ENCODE data around the gene FBXL13. TPM values are rescaled to one million over a fixed set of nuclear protein-coding genes. Genes with fewer than 3 reads are reported as not detected.

The FBXL13 gene
- total and polyA plus RNA-seq, 10 of the 15 experiments (the other 5 are each of a cell fraction or from before 2014, with no cell fraction given), result 0.08 to 0.95 (median 0.28) TPM; not detected in 2

DNA sequence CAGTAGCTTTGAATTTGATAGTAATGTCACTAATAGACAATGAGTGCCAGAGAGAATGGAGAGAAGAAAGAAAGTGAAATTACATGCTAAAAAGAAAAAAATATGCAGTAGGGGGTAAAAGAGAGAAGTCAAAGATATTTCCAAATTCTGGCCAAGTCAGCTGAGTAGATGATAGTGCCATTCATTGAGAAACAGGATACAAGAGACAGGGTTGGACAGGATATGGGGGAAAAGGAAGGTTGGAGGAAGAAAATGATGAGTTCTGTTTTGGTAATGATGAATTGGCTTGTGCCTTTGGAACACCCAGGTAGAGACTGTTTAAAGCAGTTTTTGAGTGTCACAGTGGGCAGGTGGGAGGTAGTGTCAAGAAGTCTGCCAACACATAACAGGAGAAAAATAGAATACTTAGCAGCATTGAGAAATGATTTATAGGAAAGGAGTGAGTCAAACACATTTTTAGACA, 83.5 kb downstream of the FBXL13 start:
- Histone ChIP-seq H3K4me1 (ENCODE audit: control insufficient read depth, insufficient read depth, low read length) (no peaks in the 10 kb centered on the region), H2AFZ (ENCODE audit: control insufficient read depth, low read depth, low read length) (no peak overlapping the region), H3K36me3 (ENCODE audit: control insufficient read depth in 2 of 2, insufficient read depth in 2 of 2, low read length in 1 of 2) (no peaks in the 10 kb centered on the region), H3K9me3 (replicated peaks; ENCODE audit: control insufficient read depth, insufficient read depth, low read length) (no peaks in the 10 kb centered on the region; the same call in 2 of the 3 replicates), H3K27me3 (replicated peaks in 1 of 2; ENCODE audit: control insufficient read depth in 2 of 2, insufficient read depth in 2 of 2, low read length in 1 of 2) (peaks cover 0 to 3% of the 10 kb centered on the region in 2 experiments; a peak in 2 of 4 replicates), H3K4me3 (no peak overlapping the region), H3K9ac (ENCODE audit: control insufficient read depth, insufficient read depth, low read length) (no peak overlapping the region), H3K4me2 (ENCODE audit: control insufficient read depth, insufficient read depth) (no peak overlapping the region), H3K27ac (ENCODE audit: control insufficient read depth, insufficient read depth) (no peak overlapping the region), H4K20me1 (ENCODE audit: control insufficient read depth, insufficient read depth) (no peaks in the 10 kb centered on the region), H3K79me2 (ENCODE audit: control insufficient read depth, insufficient read depth, low read length) (no peaks in the 10 kb centered on the region)
- intact Hi-C loops (cut with micrococcal nuclease; ENCODE audit: unreplicated experiment) (no loop called here), in situ Hi-C loops (cut with MboI) (no loop called here)
- CTCF ChIA-PET, result no interaction called here
- SMC1A ChIA-PET (ENCODE audit: uncharacterized antibody, unreplicated experiment), result interaction anchor here (1.2 kb wide), 1 partner anchor 16 kb away, joined by 3 read pairs; no protein-coding TSS in a partner anchor
- TF ChIP-seq, protein P1, sequence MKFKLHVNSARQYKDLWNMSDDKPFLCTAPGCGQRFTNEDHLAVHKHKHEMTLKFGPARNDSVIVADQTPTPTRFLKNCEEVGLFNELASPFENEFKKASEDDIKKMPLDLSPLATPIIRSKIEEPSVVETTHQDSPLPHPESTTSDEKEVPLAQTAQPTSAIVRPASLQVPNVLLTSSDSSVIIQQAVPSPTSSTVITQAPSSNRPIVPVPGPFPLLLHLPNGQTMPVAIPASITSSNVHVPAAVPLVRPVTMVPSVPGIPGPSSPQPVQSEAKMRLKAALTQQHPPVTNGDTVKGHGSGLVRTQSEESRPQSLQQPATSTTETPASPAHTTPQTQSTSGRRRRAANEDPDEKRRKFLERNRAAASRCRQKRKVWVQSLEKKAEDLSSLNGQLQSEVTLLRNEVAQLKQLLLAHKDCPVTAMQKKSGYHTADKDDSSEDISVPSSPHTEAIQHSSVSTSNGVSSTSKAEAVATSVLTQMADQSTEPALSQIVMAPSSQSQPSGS (IDR thresholded peaks at IDR 0.05; ENCODE audit: low read length), result no peak
- TF ChIP-seq, protein P2, sequence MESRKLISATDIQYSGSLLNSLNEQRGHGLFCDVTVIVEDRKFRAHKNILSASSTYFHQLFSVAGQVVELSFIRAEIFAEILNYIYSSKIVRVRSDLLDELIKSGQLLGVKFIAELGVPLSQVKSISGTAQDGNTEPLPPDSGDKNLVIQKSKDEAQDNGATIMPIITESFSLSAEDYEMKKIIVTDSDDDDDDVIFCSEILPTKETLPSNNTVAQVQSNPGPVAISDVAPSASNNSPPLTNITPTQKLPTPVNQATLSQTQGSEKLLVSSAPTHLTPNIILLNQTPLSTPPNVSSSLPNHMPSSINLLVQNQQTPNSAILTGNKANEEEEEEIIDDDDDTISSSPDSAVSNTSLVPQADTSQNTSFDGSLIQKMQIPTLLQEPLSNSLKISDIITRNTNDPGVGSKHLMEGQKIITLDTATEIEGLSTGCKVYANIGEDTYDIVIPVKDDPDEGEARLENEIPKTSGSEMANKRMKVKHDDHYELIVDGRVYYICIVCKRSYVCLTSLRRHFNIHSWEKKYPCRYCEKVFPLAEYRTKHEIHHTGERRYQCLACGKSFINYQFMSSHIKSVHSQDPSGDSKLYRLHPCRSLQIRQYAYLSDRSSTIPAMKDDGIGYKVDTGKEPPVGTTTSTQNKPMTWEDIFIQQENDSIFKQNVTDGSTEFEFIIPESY (IDR thresholded peaks at IDR 0.05), result no peak
- TF ChIP-seq YBX1 (IDR thresholded peaks at IDR 0.05), result no peak
- TF ChIP-seq CBX5 (IDR thresholded peaks at IDR 0.05; ENCODE audit: low read depth), result no peak
- no peak for TF ChIP-seq NFYB (IDR thresholded peaks at IDR 0.05; ENCODE audit: insufficient read depth, low read depth, low read length)
- no peak for TF ChIP-seq KLF5 (IDR thresholded peaks at IDR 0.05; ENCODE audit: partially characterized antibody)
- TF ChIP-seq ATF7 (IDR thresholded peaks at IDR 0.05; ENCODE audit: low read depth), result no peak
- no peak for TF ChIP-seq RELB (IDR thresholded peaks at IDR 0.05; ENCODE audit: low read depth)
- TF ChIP-seq NR2C2 (IDR thresholded peaks at IDR 0.05; ENCODE audit: borderline replicate concordance, control insufficient read depth, insufficient read length, low read depth), result no peak
- TF ChIP-seq MXI1 (IDR thresholded peaks at IDR 0.05; ENCODE audit: low read depth, low read length), result no peak
- no peak for TF ChIP-seq CBFB (IDR thresholded peaks at IDR 0.05; ENCODE audit: low read depth)
- no peak for TF ChIP-seq RUNX3 (IDR thresholded peaks at IDR 0.05; ENCODE audit: low read length)
- no peak for TF ChIP-seq MEF2A (IDR thresholded peaks at IDR 0.05; ENCODE audit: insufficient read depth, low read depth, low read length)
- TF ChIP-seq JUND (IDR thresholded peaks at IDR 0.05; ENCODE audit: low read depth, low read length), result no peak
- no peak for TF ChIP-seq ASH2L (IDR thresholded peaks at IDR 0.05; ENCODE audit: borderline replicate concordance, low read depth)
- no peak for TF ChIP-seq IKZF2 (IDR thresholded peaks at IDR 0.05)
- ATAC-seq (no peak), DNase-seq (ENCODE audit: low read depth, low spot score) (no peak), FAIRE-seq (no peak)
- POLR2A ChIA-PET, result no interaction called here
- no TSS peak for BruUV-seq (replicated peaks)
- RAD21 ChIA-PET (ENCODE audit: unreplicated experiment), result no interaction called here

All from GM12878 (cell line).